ENCODE measurements around the gene NDE1.

The NDE1 gene

GRCh38 chr16:15772579-15773293 is 122.7 kb downstream of the NDE1 start:
- no peak for DNase-seq

- no peak for DNase-seq
Observed at GRCh38 chr16:15773968-15774367, 123.9 kb downstream of the NDE1 start.

- no peak for DNase-seq
Observed at GRCh38 chr16:15775209-15775608, 125.2 kb downstream of the NDE1 start.

- no peak for DNase-seq
Observed at GRCh38 chr16:15775663-15776304, 125.7 kb downstream of the NDE1 start.

Data from activated CD4-positive, alpha-beta T cell treated with anti-CD3 and anti-CD28 coated beads for 48 hours (primary cell).